ENCODE data around the gene HPN.

DNA sequence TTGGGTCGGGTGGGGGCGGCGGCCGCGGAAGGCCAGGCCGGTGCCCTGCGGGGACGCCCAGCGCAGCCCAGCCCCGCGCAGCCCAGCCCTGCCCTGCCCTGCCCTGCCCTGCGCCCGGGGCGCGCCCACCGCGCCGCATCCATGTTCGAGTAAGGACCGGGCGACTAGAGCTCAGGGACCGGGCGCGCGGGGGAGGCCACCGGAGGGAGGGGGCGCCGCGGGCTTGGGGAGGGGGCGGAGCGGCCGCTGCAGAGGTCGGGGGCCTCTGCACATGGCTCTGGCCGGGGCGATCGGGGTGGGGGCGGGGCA lies 41.2 kb upstream of the HPN start:
- TF ChIP-seq, protein P1, sequence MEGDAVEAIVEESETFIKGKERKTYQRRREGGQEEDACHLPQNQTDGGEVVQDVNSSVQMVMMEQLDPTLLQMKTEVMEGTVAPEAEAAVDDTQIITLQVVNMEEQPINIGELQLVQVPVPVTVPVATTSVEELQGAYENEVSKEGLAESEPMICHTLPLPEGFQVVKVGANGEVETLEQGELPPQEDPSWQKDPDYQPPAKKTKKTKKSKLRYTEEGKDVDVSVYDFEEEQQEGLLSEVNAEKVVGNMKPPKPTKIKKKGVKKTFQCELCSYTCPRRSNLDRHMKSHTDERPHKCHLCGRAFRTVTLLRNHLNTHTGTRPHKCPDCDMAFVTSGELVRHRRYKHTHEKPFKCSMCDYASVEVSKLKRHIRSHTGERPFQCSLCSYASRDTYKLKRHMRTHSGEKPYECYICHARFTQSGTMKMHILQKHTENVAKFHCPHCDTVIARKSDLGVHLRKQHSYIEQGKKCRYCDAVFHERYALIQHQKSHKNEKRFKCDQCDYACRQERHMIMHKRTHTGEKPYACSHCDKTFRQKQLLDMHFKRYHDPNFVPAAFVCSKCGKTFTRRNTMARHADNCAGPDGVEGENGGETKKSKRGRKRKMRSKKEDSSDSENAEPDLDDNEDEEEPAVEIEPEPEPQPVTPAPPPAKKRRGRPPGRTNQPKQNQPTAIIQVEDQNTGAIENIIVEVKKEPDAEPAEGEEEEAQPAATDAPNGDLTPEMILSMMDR (IDR thresholded peaks at IDR 0.05; ENCODE audit: low read length) = no peak
- TF ChIP-seq EZH2 (IDR thresholded peaks at IDR 0.05; ENCODE audit: borderline replicate concordance, low read length) = no peak
